H1 (cell line): ENCODE data around the gene FAM228A. TPM values are rescaled to one million over a fixed set of nuclear protein-coding genes. Genes with fewer than 3 reads are reported as not detected.

Experiments
- CTBP2 ChIP-seq: IDR thresholded peaks from 2 replicates; pipeline ENCODE4 v1.7.0; 2011; ENCODE audit warnings: borderline replicate concordance, mild to moderate bottlenecking, moderate library complexity, mixed read lengths, low read length; ENCODE audit not compliant: insufficient read depth, insufficient read length
- EZH2 ChIP-seq: fragments of 200-600 bp; sonication (generic); IDR thresholded peaks from 2 replicates; pipeline ENCODE4 v1.7.1; 2012; ENCODE audit warnings: low read depth, mild to moderate bottlenecking, moderate library complexity, low read length, inconsistent platforms; ENCODE audit not compliant: severe bottlenecking
- KDM1A ChIP-seq: fragments of 200-600, 300-600 bp; sonication (generic); IDR thresholded peaks from 2 replicates; pipeline ENCODE4 v1.7.1; 2016; ENCODE audit warnings: mild to moderate bottlenecking, low read length, borderline replicate concordance
- KDM4A ChIP-seq: IDR thresholded peaks from one replicate; pipeline ENCODE4 v1.7.1; 2012; ENCODE audit warnings: low read depth, mild to moderate bottlenecking, moderate library complexity, low read length, inconsistent platforms; ENCODE audit not compliant: severe bottlenecking
- POU5F1 ChIP-seq: IDR thresholded peaks from 2 replicates; pipeline ENCODE4 v1.6.1; 2011; ENCODE audit warnings: low read depth, mild to moderate bottlenecking, low read length, moderate library complexity
- SP4 ChIP-seq: IDR thresholded peaks from 2 replicates; pipeline ENCODE4 v1.6.1; 2012; ENCODE audit warnings: low read length, inconsistent platforms
- SRF ChIP-seq: IDR thresholded peaks from 2 replicates; pipeline ENCODE4 v1.6.1; 2011; ENCODE audit warnings: mild to moderate bottlenecking, low read depth, low read length, moderate library complexity
- TCF12 ChIP-seq: IDR thresholded peaks from 2 replicates; pipeline ENCODE4 v1.6.1; 2011; ENCODE audit warnings: low read depth, mild to moderate bottlenecking, low read length
- polyA plus RNA-seq, 7 experiments: library from polyadenylated mRNA; depleted of rRNA in 3 of 7; stranded (reverse) in 5 of 7; unstranded in 2 of 7; fragments of >200 nt in 5 of 7; fragments of 200-250 nt in 2 of 7; gene quantifications; 1 replicate in 5 of 7; 2 replicates in 1 of 7; 4 replicates in 1 of 7; pipeline versions ENCODE4 v1.2.1 to v1.2.3, GENCODE V29; 2011 to 2013; ENCODE audit warnings: missing spikeins in 2 of 7, mixed read lengths in 2 of 7
- total RNA-seq: library from RNA; stranded (reverse); fragmentation: NEBNext Ultra II Directional; extraction: Animal tissue kit (Norgen Biotek cat#: 25700); gene quantifications from 2 replicates; pipeline ENCODE4 v1.2.1, GENCODE V29; 2021
- TF ChIP-seq, protein P1 (sequence below): fragments of 300-600 bp; sonication (generic); IDR thresholded peaks from 2 replicates; pipeline ENCODE4 v1.7.1; 2012; ENCODE audit warnings: low read length, moderate library complexity, mild to moderate bottlenecking, inconsistent platforms; ENCODE audit not compliant: insufficient replicate concordance

The FAM228A gene
- total and polyA plus RNA-seq, 2 of the 8 experiments (the other 6 are each of a cell fraction or from before 2014, with no cell fraction given): not detected

GRCh38 chr2:24209389-24210105 is 34.7 kb downstream of the FAM228A start (continued):
- TF ChIP-seq, protein P1, sequence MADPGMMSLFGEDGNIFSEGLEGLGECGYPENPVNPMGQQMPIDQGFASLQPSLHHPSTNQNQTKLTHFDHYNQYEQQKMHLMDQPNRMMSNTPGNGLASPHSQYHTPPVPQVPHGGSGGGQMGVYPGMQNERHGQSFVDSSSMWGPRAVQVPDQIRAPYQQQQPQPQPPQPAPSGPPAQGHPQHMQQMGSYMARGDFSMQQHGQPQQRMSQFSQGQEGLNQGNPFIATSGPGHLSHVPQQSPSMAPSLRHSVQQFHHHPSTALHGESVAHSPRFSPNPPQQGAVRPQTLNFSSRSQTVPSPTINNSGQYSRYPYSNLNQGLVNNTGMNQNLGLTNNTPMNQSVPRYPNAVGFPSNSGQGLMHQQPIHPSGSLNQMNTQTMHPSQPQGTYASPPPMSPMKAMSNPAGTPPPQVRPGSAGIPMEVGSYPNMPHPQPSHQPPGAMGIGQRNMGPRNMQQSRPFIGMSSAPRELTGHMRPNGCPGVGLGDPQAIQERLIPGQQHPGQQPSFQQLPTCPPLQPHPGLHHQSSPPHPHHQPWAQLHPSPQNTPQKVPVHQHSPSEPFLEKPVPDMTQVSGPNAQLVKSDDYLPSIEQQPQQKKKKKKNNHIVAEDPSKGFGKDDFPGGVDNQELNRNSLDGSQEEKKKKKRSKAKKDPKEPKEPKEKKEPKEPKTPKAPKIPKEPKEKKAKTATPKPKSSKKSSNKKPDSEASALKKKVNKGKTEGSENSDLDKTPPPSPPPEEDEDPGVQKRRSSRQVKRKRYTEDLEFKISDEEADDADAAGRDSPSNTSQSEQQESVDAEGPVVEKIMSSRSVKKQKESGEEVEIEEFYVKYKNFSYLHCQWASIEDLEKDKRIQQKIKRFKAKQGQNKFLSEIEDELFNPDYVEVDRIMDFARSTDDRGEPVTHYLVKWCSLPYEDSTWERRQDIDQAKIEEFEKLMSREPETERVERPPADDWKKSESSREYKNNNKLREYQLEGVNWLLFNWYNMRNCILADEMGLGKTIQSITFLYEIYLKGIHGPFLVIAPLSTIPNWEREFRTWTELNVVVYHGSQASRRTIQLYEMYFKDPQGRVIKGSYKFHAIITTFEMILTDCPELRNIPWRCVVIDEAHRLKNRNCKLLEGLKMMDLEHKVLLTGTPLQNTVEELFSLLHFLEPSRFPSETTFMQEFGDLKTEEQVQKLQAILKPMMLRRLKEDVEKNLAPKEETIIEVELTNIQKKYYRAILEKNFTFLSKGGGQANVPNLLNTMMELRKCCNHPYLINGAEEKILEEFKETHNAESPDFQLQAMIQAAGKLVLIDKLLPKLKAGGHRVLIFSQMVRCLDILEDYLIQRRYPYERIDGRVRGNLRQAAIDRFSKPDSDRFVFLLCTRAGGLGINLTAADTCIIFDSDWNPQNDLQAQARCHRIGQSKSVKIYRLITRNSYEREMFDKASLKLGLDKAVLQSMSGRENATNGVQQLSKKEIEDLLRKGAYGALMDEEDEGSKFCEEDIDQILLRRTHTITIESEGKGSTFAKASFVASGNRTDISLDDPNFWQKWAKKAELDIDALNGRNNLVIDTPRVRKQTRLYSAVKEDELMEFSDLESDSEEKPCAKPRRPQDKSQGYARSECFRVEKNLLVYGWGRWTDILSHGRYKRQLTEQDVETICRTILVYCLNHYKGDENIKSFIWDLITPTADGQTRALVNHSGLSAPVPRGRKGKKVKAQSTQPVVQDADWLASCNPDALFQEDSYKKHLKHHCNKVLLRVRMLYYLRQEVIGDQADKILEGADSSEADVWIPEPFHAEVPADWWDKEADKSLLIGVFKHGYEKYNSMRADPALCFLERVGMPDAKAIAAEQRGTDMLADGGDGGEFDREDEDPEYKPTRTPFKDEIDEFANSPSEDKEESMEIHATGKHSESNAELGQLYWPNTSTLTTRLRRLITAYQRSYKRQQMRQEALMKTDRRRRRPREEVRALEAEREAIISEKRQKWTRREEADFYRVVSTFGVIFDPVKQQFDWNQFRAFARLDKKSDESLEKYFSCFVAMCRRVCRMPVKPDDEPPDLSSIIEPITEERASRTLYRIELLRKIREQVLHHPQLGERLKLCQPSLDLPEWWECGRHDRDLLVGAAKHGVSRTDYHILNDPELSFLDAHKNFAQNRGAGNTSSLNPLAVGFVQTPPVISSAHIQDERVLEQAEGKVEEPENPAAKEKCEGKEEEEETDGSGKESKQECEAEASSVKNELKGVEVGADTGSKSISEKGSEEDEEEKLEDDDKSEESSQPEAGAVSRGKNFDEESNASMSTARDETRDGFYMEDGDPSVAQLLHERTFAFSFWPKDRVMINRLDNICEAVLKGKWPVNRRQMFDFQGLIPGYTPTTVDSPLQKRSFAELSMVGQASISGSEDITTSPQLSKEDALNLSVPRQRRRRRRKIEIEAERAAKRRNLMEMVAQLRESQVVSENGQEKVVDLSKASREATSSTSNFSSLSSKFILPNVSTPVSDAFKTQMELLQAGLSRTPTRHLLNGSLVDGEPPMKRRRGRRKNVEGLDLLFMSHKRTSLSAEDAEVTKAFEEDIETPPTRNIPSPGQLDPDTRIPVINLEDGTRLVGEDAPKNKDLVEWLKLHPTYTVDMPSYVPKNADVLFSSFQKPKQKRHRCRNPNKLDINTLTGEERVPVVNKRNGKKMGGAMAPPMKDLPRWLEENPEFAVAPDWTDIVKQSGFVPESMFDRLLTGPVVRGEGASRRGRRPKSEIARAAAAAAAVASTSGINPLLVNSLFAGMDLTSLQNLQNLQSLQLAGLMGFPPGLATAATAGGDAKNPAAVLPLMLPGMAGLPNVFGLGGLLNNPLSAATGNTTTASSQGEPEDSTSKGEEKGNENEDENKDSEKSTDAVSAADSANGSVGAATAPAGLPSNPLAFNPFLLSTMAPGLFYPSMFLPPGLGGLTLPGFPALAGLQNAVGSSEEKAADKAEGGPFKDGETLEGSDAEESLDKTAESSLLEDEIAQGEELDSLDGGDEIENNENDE: no peak
- TF ChIP-seq KDM1A (no peak), TCF12 (no peak), EZH2 (no peak), CTBP2 (no peak), SP4 (no peak), POU5F1 (no peak), SRF (no peak), KDM4A (no peak)
